OCI-LY1 (cell line): ENCODE measurements around the gene MARK4.
"Not testable (repeated sequence)": the region's sequence is repeated elsewhere in the genome, so short reads cannot be mapped to it uniquely, and the experiment has no call there.

Experiments
- H2AFZ ChIP-seq: fragments of 200-600 bp; sonication (generic), shearing (Covaris generic); 2 replicates; pipeline ENCODE4 v1.6.0; 2014; ENCODE audit warnings: antibody characterized with exemption, mild to moderate bottlenecking, low read length
- H3F3A ChIP-seq: fragments of 200-600 bp; sonication (generic), shearing (Covaris generic); 2 replicates; pipeline ENCODE4 v1.6.0; 2014; ENCODE audit warnings: mild to moderate bottlenecking, antibody characterized with exemption, low read length, moderate library complexity; ENCODE audit not compliant: insufficient read depth
- H3K27ac ChIP-seq: fragments of 200-600 bp; sonication (generic); 2 replicates; pipeline ENCODE4 v1.5.1; 2014; ENCODE audit warnings: low read length, mixed run types, mild to moderate bottlenecking, low read depth; ENCODE audit not compliant: poor library complexity, severe bottlenecking
- H3K27me3 ChIP-seq: fragments of 200-600 bp; sonication (generic); 2 replicates; pipeline ENCODE4 v1.6.0; 2014; ENCODE audit warnings: antibody characterized with exemption, mild to moderate bottlenecking, low read length, moderate library complexity; ENCODE audit not compliant: insufficient read depth
- H3K36me3 ChIP-seq: fragments of 200-600 bp; sonication (generic); 2 replicates; pipeline ENCODE4 v1.6.1; 2014; ENCODE audit warnings: mild to moderate bottlenecking, antibody characterized with exemption, low read length, moderate library complexity, mixed read lengths; ENCODE audit not compliant: insufficient read depth
- H3K4me1 ChIP-seq: fragments of 200-600 bp; sonication (generic); 2 replicates; pipeline ENCODE4 v1.5.1; 2014; ENCODE audit warnings: mild to moderate bottlenecking, low read length, moderate library complexity; ENCODE audit not compliant: insufficient read depth, severe bottlenecking
- H3K4me2 ChIP-seq: fragments of 200-600 bp; sonication (generic), shearing (Covaris generic); 2 replicates; pipeline ENCODE4 v1.6.1; 2014; ENCODE audit warnings: low read length
- H3K4me3 ChIP-seq: fragments of 200-600 bp; sonication (generic); 2 replicates; pipeline ENCODE4 v1.5.1; 2014; ENCODE audit warnings: low read length, low read depth, mild to moderate bottlenecking, mixed read lengths; ENCODE audit not compliant: poor library complexity, severe bottlenecking
- H3K79me2 ChIP-seq: fragments of 200-600 bp; shearing (Covaris generic); 2 replicates; pipeline ENCODE4 v1.6.1; 2016; ENCODE audit warnings: mixed run types, low read length, mixed read lengths; ENCODE audit not compliant: insufficient read depth
- H3K9ac ChIP-seq: fragments of 200-600 bp; sonication (generic), shearing (Covaris generic); 2 replicates; pipeline ENCODE4 v1.6.1; 2014; ENCODE audit warnings: mild to moderate bottlenecking, low read length, mixed read lengths
- H3K9me2 ChIP-seq: fragments of 200-600 bp; sonication (generic), shearing (Covaris generic); 2 replicates; pipeline ENCODE4 v1.6.1; 2014; ENCODE audit warnings: low read depth, mild to moderate bottlenecking, low read length, mixed read lengths
- H3K9me3 ChIP-seq: fragments of 200-600 bp; shearing (Covaris generic); 2 replicates; pipeline ENCODE4 v1.6.1; 2014; ENCODE audit warnings: low read length, mixed read lengths
- H4K20me1 ChIP-seq: fragments of 200-600 bp; sonication (generic), shearing (Covaris generic); 2 replicates; pipeline ENCODE4 v1.6.0; 2016; ENCODE audit warnings: mild to moderate bottlenecking, low read length; ENCODE audit not compliant: insufficient read depth
- EZH2 ChIP-seq: fragments of 200-600 bp; sonication (generic), shearing (Covaris generic); IDR thresholded peaks from 2 replicates; pipeline ENCODE4 v1.8.0; 2017; ENCODE audit warnings: borderline replicate concordance, mixed run types, mild to moderate bottlenecking, antibody characterized with exemption, low read length, moderate library complexity, mixed read lengths
- TF ChIP-seq, protein P1 (sequence below): fragments of 200-600 bp; sonication (generic), shearing (Covaris generic); IDR thresholded peaks from 2 replicates; pipeline ENCODE4 v1.5.1; 2017; ENCODE audit warnings: mild to moderate bottlenecking, antibody characterized with exemption, low read length, moderate library complexity, mixed read lengths

The MARK4 gene

DNA sequence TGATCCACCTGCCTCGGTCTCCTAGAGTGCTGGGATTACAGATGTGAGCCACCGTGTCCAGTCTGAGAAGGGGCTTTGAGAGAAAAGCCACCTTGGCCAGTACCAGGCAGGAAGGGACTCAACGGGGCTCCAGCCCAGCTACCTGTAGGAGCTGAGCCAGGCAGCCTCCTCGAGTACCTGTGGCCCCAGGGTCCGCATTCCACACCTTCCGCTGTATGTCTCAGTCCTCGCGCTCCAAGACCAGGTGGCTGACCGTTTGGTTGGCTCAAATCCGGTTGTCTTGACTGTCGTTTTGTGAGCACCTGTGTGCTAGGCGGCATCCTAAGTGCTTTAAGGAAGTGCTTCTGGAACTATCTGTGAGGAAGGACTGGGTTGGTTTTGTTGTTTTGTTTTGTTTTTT, 16.2 kb downstream of the MARK4 start:
- Histone ChIP-seq H3K27me3 (no peaks in the 10 kb centered on the region), H3K9me3 (no peaks in the 10 kb centered on the region), H3K4me3 (no peak overlapping the region), H3K4me1 (peaks cover 5% of the 10 kb centered on the region), H3F3A (no peaks in the 10 kb centered on the region), H3K9ac (no peak overlapping the region), H3K9me2 (no peaks in the 10 kb centered on the region), H3K36me3 (peaks cover 8% of the 10 kb centered on the region), H3K4me2 (no peak overlapping the region), H4K20me1 (no peaks in the 10 kb centered on the region), H2AFZ (no peak overlapping the region), H3K79me2 (no peaks in the 10 kb centered on the region), H3K27ac (no peak overlapping the region)
- TF ChIP-seq EZH2, result no peak
- TF ChIP-seq, protein P1, sequence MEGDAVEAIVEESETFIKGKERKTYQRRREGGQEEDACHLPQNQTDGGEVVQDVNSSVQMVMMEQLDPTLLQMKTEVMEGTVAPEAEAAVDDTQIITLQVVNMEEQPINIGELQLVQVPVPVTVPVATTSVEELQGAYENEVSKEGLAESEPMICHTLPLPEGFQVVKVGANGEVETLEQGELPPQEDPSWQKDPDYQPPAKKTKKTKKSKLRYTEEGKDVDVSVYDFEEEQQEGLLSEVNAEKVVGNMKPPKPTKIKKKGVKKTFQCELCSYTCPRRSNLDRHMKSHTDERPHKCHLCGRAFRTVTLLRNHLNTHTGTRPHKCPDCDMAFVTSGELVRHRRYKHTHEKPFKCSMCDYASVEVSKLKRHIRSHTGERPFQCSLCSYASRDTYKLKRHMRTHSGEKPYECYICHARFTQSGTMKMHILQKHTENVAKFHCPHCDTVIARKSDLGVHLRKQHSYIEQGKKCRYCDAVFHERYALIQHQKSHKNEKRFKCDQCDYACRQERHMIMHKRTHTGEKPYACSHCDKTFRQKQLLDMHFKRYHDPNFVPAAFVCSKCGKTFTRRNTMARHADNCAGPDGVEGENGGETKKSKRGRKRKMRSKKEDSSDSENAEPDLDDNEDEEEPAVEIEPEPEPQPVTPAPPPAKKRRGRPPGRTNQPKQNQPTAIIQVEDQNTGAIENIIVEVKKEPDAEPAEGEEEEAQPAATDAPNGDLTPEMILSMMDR, result no peak

DNA sequence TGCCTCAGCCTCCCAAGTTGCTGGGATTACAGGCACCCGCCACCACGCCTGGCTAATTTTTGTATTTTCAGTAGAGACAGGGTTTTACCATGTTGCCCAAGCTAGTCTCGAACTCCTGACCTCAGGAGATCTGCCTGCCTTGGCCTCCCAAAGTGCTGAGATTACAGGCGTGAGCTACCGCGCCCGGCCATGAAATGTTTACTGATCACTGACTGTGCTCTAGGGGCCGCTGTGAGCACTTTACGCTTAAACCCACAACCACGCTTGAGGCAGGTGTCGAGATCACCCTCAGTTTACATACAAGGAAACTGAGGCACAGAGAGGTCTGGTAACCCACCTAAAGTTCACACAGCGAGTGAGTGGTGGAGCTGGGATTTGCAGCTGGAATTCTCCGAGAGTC, 18.9 kb downstream of the MARK4 start:
- not testable (repeated sequence) for H3F3A ChIP-seq, H2AFZ ChIP-seq, H3K79me2 ChIP-seq, H3K36me3 ChIP-seq, H3K27ac ChIP-seq, H3K9ac ChIP-seq, H3K9me2 ChIP-seq, H3K9me3 ChIP-seq, H3K4me3 ChIP-seq, H3K4me1 ChIP-seq, H3K4me2 ChIP-seq, H3K27me3 ChIP-seq, H4K20me1 ChIP-seq
- TF ChIP-seq, protein P1, result peak; percentile 36

DNA sequence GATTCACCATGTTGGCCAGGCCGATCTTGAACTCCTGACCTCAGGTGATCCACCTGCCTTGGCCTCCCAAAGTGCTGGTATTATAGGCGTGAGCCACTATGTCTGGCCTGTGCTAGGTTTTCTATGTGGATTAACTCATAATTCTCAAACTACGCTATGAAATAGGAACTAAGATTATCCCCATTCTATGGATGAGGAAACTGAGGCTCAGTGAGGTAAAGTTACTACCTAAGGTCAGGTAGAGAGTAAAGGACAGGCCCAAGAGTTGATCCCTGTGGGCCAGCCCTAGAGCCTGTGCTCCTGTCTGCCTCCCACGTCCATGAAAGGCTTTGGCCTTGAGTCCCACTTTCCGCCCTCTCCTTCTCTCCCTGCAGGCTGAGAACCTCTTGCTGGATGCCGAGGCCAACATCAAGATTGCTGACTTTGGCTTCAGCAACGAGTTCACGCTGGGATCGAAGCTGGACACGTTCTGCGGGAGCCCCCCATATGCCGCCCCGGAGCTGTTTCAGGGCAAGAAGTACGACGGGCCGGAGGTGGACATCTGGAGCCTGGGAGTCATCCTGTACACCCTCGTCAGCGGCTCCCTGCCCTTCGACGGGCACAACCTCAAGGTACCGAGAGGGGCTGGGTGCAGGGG, 20.1 kb downstream of the MARK4 start:
- H3K4me1 ChIP-seq, result peaks cover 18% of the 10 kb centered on the region
- H3K79me2 ChIP-seq, result no peaks in the 10 kb centered on the region
- TF ChIP-seq EZH2, result no peak
- TF ChIP-seq, protein P1, result no peak
- H3K27me3 ChIP-seq, result no peaks in the 10 kb centered on the region
- H3K4me2 ChIP-seq, result no peak overlapping the region
- H3K36me3 ChIP-seq, result peaks cover 8% of the 10 kb centered on the region; the same call in 1 of the 2 replicates
- H4K20me1 ChIP-seq, result no peaks in the 10 kb centered on the region
- no peaks in the 10 kb centered on the region for H3K9me3 ChIP-seq
- H3K9ac ChIP-seq, result no peak overlapping the region
- H3K27ac ChIP-seq, result no peak overlapping the region
- no peaks in the 10 kb centered on the region for H3F3A ChIP-seq
- H3K4me3 ChIP-seq, result no peak overlapping the region
- no peak overlapping the region for H2AFZ ChIP-seq
- no peaks in the 10 kb centered on the region for H3K9me2 ChIP-seq
